Raji (cell line): ENCODE measurements around the gene FLT4.

Source experiments
- POLR2A ChIP-seq: IDR thresholded peaks from 2 replicates; pipeline ENCODE4 v1.6.1; 2011; ENCODE audit warnings: low read depth, low read length, control low read depth; ENCODE audit not compliant: insufficient read depth

FLT4 gene

DNA sequence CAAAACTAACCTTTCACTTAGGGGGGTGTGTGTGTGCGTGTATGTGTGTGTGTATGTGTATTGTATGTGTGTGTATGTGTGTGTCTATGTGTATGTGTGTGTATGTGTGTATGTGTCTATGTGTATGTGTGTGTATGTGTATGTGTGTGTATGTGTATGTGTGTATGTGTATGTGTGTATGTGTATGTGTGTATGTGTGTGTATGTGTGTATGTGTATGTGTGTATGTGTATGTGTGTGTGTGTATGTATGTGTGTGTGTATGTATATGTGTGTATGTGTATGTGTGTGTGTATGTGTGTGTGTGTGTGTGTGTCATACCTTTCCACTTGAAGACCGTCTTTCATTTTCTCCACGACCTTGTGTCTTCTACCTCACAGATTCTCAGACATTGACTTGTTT is 20.8 kb upstream of the FLT4 start:
- TF ChIP-seq POLR2A = no peak

DNA sequence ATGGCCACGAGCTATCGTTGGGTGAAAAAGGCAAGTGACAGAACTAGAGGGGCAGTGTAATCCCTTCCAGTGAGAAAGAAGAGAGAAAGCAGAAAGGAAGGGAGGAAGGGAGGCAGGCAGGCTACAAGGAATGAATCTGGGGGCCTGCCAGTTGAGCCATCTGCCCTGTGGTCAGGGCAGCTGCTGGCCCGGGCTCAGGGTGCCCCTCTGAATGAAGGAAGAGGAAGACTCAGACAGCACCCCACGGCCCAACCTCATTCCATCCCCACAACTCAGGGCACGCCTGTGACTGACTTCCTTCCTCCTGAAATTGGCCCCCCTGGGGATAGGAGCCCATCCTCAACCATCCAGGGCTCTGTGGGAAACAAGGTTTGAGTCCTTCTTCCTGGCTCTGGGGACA is 20.3 kb upstream of the FLT4 start:
- no peak for TF ChIP-seq POLR2A

DNA sequence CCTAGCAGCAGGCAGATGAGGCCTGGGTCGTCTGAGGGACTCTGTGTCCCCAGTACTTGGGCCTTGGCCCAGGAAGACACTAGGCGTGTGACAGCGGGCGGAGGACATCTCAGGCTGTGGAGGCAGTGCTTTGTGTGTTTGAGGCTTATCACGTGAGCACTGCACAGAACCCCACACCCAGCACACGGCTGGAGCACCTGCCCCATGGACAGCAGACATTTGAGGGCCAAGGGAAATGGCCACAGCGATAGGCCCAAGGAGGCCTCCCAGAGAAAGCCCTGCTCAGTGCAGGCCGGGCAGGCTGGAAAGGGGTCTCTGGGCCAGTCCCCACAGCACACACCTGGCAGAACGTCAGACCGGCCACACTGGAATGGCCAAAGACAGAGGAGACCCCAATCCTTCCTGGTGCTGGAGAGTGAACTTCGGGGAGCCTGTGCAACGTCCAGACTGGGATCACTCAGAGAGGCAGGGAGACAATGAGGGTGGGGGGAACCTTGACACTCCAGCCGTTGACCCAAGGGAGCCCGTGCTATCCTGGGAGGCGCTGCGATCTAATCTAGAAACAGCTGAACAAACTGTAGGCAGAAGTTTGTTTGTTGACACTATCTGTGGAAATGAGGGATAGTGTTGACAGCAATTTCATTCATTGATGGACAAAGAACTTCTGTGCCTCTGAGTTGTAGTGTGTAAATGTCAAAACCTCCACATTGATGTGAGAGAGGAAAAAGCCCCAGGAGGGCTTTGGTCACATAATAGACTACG is 19.6 kb upstream of the FLT4 start:
- no peak for TF ChIP-seq POLR2A

DNA sequence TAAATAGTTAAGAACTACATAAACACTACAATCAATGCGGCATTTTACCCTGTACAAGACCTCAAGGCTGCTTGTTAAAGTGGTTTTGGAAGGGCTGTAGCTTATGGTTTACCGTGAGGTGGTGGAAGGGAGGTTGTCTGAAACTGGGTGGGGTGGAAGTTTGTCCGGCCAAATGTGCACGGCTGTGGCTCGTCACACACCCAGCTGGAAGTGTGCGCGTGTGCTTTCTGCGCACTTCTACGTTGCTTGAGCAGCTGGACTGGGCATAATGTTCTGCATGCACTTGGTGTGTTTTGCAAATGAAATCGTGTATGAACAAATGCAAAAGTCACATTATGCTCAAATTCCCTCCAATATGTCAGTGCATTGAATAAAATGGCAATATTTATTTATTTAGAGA is 17.4 kb upstream of the FLT4 start:
- TF ChIP-seq POLR2A = no peak

DNA sequence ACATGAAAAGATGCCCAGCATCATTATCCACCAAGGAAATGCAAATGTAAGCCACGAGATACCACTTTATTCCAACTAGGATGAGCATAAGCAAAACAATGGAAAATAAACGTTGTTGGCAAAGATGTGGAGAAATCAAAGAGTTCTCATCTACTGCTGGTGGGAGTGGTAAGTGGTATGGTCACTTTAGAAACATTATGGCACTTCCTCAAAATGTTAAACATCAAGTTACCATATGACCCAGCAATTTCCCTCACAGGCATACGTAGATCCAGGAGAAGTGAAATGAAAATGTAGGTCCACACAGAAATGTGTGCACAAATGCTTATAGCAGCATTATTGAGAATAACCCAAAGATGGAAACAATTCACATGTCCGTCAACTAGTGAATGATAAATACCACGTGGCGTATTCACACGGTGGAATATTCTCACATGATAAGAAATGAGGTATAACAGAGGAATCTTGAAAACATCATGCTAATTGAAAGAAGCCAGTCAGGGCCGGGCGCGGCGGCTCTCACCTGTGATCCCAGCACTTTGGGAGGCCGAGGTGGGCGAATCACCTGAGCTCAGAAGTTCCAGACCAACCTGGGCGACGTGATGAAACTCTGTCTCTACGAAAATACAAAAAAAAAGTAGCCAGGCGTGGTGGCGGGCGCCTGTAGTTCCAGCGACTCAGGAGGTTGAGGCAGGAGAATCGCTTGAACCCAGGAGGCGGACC is 16.4 kb upstream of the FLT4 start:
- TF ChIP-seq POLR2A = no peak

DNA sequence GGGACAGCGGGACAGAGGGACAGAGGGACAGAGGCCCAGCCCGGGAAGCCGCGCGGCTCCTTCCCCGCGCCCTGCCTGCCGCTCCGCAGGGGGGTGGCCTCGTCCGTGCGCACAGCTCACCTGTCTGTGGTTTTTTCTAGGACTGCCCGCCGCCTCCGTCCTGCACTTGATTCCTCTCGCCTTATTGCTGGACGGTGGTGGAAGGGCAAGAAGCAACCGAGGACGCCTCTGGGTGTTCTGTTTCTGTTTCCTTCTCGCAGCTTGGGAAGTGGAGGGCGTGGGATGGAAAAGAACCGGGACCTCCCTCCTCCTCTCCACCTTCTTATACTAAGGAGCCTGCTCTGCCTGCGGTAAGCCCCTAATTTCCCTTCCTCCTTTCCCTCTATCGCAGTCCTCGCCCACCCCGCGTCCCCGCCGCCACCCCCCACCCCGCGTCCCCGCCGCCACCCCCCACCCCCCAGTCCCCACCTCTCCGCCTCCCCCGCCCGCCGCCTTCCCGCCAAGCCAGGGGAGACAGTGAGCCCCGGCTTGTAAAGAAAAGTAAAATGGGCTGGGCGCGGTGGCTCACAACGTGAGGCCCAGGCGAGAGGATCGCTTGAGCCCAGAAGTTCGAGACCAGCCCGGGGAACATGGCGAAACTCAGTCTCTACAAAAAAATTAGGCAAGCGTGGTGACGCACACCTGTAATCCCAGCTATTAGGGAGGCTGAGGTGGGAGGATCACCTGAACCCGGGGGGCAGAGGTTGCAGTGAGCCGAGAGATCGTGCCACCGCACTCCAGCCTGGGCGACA is 9.6 kb upstream of the FLT4 start:
- TF ChIP-seq POLR2A = no peak

DNA sequence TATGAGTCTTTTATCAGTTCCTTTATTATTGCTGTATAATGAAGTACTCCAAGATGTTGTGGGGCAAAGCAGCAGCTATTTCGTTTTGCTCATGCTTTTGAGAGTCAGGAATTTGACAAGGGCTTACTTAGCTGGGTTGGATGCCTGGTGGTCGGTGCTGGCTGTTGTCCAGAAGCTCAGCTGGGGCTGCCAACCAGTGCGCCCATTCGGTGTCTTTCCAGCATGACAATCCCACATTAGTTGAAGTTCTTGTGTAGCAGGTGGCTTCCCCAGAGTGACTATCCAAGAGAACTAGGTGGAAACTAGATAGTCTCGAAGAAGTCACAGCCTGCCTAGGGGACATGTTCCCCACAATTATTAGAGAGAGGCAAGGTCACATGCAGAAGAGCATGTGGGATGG is 3.4 kb upstream of the FLT4 start:
- no peak for TF ChIP-seq POLR2A

DNA sequence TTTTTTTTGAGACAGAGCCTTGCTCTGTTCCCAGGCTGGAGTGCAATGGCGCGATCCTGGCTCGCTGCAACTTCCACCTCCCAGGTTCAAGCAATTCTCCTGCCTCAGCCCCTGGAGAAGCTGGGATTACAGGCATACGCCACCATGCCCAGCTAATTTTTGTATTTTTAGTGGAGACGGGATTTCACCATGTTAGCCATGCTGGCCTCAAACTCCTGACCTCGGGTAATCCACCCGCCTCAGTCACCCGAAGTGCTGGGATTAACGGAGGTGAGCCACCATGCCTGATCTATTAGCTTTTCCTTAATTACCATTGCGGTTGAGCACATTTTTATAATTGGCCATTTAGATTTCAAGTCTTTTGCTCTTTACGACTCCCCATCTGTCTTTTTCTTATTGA is 2.9 kb upstream of the FLT4 start:
- TF ChIP-seq POLR2A = no peak

DNA sequence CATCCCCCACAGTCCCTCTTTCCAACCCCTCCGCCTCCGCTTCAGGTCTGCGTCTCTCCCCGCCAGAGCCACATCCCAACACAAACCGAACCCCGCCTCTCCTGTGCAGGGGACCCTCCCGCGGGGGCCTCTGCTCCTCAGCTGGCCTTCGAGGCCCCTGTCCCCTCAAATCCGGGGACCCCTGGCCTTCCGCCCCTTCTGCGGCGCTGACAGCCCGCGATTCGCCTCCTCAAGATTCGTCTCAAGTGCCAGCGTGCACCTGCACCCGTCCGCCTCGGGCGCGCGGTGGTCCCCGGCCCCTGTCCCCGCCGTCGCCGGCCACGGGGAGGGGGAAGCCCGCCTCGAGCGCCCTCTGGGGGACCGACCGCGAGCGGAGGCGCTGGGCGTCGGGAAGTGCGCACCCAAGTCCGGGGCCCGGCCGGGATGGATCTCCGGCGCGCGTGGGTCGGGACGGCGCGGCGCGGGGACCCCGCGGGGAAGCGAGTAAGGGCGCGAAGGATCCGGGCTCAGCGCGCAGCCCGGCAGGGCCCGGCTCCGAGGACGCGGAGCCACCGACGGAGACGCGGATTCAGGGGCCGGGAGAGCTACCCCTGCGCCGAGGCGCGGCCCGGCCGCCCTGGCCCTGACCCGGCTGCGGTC is 623 bp downstream of the FLT4 start:
- TF ChIP-seq POLR2A = no peak

DNA sequence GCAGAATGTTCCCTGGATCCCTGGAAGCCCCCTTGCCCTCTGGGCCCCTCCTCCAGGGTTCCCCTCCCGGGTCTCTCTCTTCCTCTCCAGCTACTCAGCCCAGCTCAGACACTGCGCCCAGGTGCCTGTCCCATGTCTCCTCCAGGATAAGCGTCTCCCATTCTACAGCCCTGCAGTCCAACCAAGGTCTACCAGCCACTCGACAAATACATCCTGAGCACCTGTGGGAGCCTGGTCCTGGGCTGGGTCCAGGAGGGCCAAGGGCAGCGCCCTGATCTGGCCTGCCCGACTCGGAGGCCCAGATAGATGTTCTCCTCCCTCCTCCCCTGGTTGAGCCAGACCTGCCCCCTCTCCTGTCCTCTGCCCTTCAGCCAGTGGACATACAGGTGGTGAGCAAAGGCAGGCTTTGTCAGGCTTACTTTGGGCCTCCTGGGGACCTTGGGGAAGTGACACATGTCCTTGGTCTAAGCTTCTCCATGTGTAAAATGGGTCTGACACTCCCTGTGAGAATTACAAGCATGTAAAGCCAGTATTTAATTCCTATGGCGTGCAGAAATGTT is 1.4 kb downstream of the FLT4 start:
- TF ChIP-seq POLR2A = no peak

DNA sequence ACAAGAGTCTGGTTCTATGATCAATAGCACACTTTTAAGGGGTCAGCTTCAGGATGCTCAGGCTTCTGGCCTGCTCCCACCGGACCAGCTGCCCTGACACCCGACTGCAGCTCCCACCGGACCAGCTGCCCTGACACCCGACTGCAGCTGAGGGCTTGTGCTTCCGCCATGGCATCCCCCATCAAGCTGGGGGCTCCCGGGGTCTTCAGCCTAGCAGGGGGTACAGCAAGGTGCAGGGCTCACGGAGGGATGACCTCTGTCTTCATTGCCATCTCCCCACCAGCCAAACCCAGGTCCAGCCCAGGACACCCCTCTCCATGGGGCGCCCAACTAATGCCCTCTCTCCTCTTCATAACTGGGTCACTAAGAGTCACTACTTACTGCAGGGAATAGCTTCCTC is 1.9 kb downstream of the FLT4 start:
- no peak for TF ChIP-seq POLR2A

DNA sequence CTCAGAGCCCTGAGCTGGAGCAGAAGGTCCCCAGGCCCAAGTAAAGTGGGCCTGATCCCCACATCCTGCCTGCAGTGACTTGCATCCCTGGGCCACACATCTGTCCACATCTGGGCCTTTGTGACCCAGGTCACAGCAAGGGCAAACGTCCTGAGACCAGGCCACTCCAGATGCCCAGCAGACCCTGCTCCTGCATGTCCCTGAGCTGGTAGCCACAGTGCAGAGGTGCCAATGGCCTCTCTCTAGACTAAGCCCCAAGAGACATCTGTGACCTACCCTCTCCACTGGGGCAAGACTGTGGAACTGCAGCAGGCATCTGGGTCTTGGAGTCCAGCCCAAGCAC is 2.5 kb downstream of the FLT4 start:
- no peak for TF ChIP-seq POLR2A

DNA sequence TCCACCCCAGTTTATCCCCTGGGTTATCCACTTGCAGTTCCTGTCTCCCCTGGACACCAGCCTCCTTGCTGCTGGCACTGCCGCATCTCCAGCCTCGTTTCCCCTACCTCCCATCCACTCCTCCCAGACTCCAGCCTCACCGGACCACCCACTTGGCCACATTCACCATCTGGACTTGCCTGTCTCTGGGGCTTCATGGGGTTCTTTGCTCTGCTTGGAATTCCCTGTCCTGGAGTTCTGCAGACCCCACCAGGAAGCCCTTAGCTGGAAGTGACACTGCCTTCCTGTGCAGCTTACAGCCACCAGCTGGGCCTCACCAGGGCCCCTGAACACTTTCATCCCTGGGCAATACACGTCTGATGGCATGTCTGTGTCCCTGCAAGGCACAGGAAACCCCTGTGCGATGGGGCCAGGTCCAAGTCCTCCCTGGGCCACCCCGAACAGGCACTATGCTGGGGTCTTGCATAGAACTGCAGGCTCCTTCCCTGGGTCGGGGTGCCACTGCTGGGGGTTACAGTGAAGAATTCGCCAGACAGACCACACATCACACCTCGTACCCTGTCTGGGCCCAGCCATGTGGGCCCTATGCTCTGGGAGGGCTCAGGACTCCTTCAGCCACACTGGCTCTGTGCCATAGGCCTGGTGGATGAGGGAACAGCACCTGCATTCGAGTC is 3.0 kb downstream of the FLT4 start:
- TF ChIP-seq POLR2A = no peak

DNA sequence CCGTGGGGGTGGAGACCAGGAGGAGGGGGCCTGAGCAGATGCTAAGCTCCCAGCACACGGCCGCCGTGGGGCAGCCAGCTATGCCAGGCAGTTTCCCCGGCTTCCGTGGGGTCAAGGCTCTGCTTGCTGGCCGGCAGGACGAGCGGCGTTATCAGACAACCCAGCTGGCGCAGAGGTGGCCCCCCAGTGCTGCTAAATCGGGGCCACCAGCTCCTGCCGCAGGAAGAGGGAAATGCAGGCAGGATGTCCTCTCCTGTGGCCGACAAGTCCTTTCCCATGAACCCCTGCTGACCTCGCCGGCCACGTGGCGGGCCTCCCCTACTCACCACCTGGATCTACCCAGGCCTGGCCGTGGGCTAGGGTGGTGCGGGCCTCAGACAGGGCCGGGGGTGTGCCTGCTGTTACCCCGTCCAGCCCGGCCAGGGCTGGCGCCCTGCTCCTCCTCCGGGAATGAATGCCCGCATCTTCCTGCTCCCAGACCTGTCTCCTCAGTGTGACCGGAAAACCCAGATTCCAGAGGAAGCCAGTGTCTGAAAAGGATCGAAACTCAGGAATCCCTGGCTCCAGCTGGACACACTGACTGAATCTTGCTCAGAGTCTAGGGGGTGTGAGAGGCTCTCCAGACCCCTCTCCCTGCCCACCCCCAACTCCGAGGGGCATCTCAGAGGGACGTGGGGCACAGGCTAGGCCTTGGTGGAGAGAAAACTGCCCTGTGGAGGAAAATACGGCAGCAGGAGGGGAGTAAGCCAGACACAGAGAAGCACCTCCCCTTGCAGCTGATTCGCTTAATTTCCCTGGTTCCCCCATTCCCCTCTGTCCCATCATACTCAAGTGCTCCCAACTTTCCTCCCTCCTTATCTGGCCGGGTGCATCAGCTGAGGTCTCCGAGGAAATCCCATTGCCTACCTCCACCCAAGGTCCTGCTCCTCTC is 3.9 kb downstream of the FLT4 start:
- TF ChIP-seq POLR2A = no peak

DNA sequence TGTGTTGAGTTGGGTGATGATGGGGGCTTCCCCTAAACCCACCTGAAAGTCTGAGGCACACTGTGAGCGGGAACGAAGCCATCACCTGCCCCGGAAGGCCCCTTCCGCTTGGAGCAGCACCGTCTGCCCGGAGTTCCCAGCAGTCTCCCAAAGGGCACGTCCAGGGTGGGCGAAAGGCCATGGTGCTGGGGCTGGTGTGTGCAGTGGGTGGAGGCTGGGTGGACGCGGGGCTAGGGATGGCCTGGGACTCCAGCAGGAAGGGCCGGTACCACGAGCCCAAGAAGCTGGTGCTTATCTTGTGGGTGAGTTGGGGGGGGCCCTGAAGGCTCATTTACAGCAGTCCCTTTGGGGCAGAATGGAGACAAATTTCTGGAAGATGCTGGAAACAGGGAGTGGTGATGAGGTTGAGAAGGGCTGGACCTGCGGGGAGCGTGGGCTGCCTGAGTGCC is 4.6 kb downstream of the FLT4 start:
- TF ChIP-seq POLR2A = no peak
